Mesothelial cell of epicardium (in vitro differentiated cells): Measurements from ENCODE around the gene CFAP58. TPM values are rescaled to one million over a fixed set of nuclear protein-coding genes. Genes with fewer than 3 reads are reported as not detected.
A peak's percentile ranks its signal among the peaks of the same experiment; 100 is the strongest.

ENCODE experiments used
- DNase-seq, 2 experiments: peaks; one replicate each; pipeline ENCODE4 v3.0.0; 2021; ENCODE audit warnings: low spot score in 2 of 2; ENCODE audit not compliant: unreplicated experiment in 2 of 2
- H3K27ac Mint-ChIP-seq: 2 replicates; pipeline ENCODE4 v1.8.0; 2021; ENCODE audit warnings: mixed read lengths
- H3K27me3 Mint-ChIP-seq: 2 replicates; pipeline ENCODE4 v1.8.0; 2021; ENCODE audit warnings: low read depth, mixed read lengths
- H3K36me3 Mint-ChIP-seq: 2 replicates; pipeline ENCODE4 v1.8.0; 2021; ENCODE audit warnings: mixed read lengths
- H3K4me1 Mint-ChIP-seq: 2 replicates; pipeline ENCODE4 v1.8.0; 2021; ENCODE audit warnings: mixed read lengths
- H3K4me3 Mint-ChIP-seq: 2 replicates; pipeline ENCODE4 v1.8.0; 2021; ENCODE audit warnings: mild to moderate bottlenecking, moderate library complexity, mixed read lengths
- H3K9me3 Mint-ChIP-seq: 2 replicates; pipeline ENCODE4 v1.8.0; 2021; ENCODE audit warnings: mixed read lengths
- CTCF ChIP-seq: fragments of 200-600 bp; sonication (generic); IDR thresholded peaks from one replicate; pipeline ENCODE4 v1.5.0; 2021; ENCODE audit warnings: antibody characterized with exemption; ENCODE audit not compliant: unreplicated experiment
- total RNA-seq: library from RNA; stranded (reverse); gene quantifications from 3 replicates; pipeline ENCODE4 v1.2.1, GENCODE V29; 2021

The CFAP58 gene
- total RNA-seq, 1 donor from 2014 or later, result 0.58 TPM

- peak overlapping the region; percentile 72 for H3K27ac Mint-ChIP-seq
- DNase-seq, result no peak
- peaks cover 19% of the 10 kb centered on the region for H3K4me1 Mint-ChIP-seq
Observed at GRCh38 chr10:104316321-104317099, 37.1 kb upstream of the CFAP58 start.

GRCh38 chr10:104317269-104317710 lies 36.3 kb upstream of the CFAP58 start:
- peaks cover 25% of the 10 kb centered on the region for H3K4me1 Mint-ChIP-seq
- DNase-seq, result no peak
- H3K9me3 Mint-ChIP-seq, result no peaks in the 10 kb centered on the region
- no peak for TF ChIP-seq CTCF
- H3K36me3 Mint-ChIP-seq, result peaks cover 24% of the 10 kb centered on the region
- no peaks in the 10 kb centered on the region for H3K27me3 Mint-ChIP-seq
- no peak overlapping the region for H3K4me3 Mint-ChIP-seq
- no peak overlapping the region for H3K27ac Mint-ChIP-seq

More at GRCh38 chr10:104316321-104317099, 37.1 kb upstream of the CFAP58 start:
- Mint-ChIP-seq H3K27me3 (no peaks in the 10 kb centered on the region), H3K36me3 (peaks cover 28% of the 10 kb centered on the region), H3K4me3 (no peak overlapping the region), H3K9me3 (no peaks in the 10 kb centered on the region)
- TF ChIP-seq CTCF, result no peak

DNA sequence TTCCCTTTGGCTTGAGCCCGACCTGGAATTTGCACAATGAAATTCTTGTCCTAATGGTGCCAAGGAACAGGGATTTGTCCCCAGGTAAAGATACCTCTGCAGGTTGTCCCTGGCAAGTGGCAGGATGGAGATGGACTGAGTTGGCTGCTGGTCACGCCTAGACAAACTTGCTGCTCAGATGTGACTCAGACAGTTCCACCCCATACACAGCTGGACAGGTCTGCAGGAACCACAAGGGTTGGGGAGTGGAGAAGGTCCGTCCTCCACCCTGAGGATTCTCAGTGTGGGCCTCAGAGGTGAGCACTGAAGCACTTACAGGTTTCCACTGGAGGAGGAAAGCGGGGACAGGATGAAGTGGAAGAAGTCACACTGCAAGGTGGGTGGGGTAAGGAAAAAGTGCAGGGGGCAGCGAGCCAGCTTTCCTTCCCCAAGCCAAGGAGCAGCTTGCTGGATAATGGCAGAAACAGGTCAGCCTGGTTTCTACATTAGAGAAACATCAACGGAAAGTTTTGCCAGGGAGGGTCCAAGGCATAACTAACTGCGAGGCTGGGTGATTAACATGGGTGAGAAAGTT lies 35.8 kb upstream of the CFAP58 start:
- Mint-ChIP-seq H3K4me1 (peaks cover 25% of the 10 kb centered on the region), H3K4me3 (no peak overlapping the region), H3K9me3 (no peaks in the 10 kb centered on the region), H3K27ac (no peak overlapping the region), H3K36me3 (peaks cover 21% of the 10 kb centered on the region), H3K27me3 (no peaks in the 10 kb centered on the region)
- TF ChIP-seq CTCF, result no peak
- DNase-seq, result no peak

DNA sequence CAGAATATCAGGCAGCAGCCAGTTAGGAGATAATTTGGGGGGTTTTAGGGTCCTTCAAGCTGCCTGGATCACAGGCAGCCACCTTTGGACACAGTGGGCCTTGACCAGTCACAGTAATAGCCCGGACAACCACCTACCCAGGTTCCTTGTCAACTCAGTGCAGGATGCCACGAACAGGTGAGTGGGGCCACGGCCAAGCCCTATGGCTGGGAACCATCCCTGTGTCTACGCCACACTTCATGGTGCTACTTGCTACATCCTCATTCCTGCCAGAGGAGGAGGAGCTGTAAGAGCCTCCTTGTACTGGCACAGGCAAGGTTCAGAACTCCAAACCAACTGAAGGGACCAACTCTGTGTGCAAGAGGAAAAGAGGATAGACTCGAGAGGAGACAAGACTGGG lies 35.3 kb upstream of the CFAP58 start:
- Mint-ChIP-seq H3K9me3 (no peaks in the 10 kb centered on the region), H3K4me1 (peaks cover 25% of the 10 kb centered on the region), H3K27me3 (no peaks in the 10 kb centered on the region), H3K36me3 (peaks cover 17% of the 10 kb centered on the region), H3K27ac (no peak overlapping the region), H3K4me3 (no peak overlapping the region)
- no peak for TF ChIP-seq CTCF
- DNase-seq, result no peak

- peaks cover 14% of the 10 kb centered on the region for H3K36me3 Mint-ChIP-seq
- DNase-seq, result no peak
- no peak for TF ChIP-seq CTCF
- H3K9me3 Mint-ChIP-seq, result no peaks in the 10 kb centered on the region
- H3K4me1 Mint-ChIP-seq, result peaks cover 25% of the 10 kb centered on the region
- H3K27ac Mint-ChIP-seq, result peak overlapping the region; percentile 71
- H3K4me3 Mint-ChIP-seq, result no peak overlapping the region
- H3K27me3 Mint-ChIP-seq, result no peaks in the 10 kb centered on the region
Observed at GRCh38 chr10:104318810-104319741, 34.6 kb upstream of the CFAP58 start.
